Hypothalamus (tissue), 51 donors: ENCODE results near the gene SH3RF2.
"Not testable (repeated sequence)": the region's sequence is repeated elsewhere in the genome, so short reads cannot be mapped to it uniquely, and the experiment has no call there.

Source experiments
- DNase-seq, 51 donors: peaks; one replicate each; lab custom pipeline; 2025; lab: John Stamatoyannopoulos, UW

Gene SH3RF2, protein sequence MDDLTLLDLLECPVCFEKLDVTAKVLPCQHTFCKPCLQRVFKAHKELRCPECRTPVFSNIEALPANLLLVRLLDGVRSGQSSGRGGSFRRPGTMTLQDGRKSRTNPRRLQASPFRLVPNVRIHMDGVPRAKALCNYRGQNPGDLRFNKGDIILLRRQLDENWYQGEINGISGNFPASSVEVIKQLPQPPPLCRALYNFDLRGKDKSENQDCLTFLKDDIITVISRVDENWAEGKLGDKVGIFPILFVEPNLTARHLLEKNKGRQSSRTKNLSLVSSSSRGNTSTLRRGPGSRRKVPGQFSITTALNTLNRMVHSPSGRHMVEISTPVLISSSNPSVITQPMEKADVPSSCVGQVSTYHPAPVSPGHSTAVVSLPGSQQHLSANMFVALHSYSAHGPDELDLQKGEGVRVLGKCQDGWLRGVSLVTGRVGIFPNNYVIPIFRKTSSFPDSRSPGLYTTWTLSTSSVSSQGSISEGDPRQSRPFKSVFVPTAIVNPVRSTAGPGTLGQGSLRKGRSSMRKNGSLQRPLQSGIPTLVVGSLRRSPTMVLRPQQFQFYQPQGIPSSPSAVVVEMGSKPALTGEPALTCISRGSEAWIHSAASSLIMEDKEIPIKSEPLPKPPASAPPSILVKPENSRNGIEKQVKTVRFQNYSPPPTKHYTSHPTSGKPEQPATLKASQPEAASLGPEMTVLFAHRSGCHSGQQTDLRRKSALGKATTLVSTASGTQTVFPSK

GRCh38 chr5:145936401-145937131, at the start of gene SH3RF2:
SH3RF2 (plus strand) TSS chr5:145936578; CDS start chr5:145937929, 1,351 bp downstream.
- DNase-seq = peak in 15 of 51 donors; percentile 1 to 52 (median 9)

GRCh38 chr5:145887217-145887616, 49.2 kb upstream of the SH3RF2 start:
- DNase-seq = no peak

GRCh38 chr5:145887976-145888574, 48.3 kb upstream of the SH3RF2 start:
- peak in 2 of 51 donors; percentile 1 to 2 for DNase-seq

GRCh38 chr5:145889611-145890010, 46.8 kb upstream of the SH3RF2 start:
- no peak for DNase-seq

DNA sequence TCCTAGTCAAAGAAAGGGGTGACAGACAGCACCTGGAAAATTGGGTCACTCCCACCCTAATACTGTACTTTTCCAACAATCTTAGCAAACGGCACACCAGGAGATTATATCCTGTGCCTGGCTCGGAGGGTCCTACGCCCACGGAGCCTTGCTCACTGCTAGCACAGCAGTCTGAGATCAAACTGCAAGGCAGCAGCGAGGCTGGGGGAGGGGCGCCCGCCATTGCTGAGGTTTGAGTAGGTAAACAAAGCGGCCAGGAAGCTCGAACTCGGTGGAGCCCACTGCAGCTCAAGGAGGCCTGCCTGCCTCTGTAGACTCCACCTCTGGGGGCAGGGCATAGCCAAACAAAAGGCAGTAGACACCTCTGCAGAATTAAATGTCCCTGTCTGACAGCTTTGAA, 45.0 kb upstream of the SH3RF2 start:
- DNase-seq = not testable (repeated sequence)

DNA sequence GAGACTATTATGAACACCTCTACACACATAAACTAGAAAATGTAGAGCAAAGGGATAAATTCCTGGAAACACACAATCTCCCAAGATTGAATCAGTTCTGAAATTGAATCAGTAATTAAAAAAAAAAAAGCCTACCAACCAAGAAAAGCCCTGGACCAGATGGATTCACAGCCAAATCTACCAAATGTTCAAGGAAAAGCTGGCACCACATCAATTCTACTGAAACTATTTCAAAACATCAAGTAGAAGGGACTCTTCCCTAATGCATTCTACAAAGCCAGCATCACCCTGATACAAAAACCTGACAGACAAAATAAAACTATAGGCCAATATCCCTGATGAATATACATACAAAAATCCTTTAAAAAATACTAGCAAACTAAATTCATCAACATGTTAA, 38.2 kb upstream of the SH3RF2 start:
- no peak for DNase-seq

GRCh38 chr5:145902421-145902820, 34.0 kb upstream of the SH3RF2 start:
- no peak for DNase-seq

- DNase-seq = no peak
These were observed 33.3 kb upstream of the SH3RF2 start for GRCh38 chr5:145903113-145903512.

- no peak for DNase-seq
These were observed 32.5 kb upstream of the SH3RF2 start for GRCh38 chr5:145903867-145904266.

- no peak for DNase-seq
These were observed 31.6 kb upstream of the SH3RF2 start for GRCh38 chr5:145904743-145905142.

DNA sequence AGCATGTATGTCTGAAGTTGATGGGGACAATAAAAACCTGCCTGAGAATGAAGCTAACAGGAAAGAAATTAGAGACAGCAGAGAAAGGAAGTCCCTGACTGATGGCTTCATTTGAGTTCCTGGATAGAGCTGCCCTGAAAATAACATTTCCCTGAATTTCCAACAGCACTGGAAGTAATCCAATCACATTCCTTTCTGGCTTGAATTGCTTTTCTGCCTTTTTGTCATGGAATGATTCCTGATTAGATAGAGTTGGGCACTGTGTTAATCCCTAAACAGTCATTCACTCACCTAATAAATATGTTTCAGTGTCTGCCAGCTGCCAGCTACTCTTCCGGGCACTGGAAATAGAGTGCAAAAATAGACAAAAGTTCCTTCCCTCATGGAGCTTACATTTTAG, 30.0 kb upstream of the SH3RF2 start:
- no peak for DNase-seq

DNA sequence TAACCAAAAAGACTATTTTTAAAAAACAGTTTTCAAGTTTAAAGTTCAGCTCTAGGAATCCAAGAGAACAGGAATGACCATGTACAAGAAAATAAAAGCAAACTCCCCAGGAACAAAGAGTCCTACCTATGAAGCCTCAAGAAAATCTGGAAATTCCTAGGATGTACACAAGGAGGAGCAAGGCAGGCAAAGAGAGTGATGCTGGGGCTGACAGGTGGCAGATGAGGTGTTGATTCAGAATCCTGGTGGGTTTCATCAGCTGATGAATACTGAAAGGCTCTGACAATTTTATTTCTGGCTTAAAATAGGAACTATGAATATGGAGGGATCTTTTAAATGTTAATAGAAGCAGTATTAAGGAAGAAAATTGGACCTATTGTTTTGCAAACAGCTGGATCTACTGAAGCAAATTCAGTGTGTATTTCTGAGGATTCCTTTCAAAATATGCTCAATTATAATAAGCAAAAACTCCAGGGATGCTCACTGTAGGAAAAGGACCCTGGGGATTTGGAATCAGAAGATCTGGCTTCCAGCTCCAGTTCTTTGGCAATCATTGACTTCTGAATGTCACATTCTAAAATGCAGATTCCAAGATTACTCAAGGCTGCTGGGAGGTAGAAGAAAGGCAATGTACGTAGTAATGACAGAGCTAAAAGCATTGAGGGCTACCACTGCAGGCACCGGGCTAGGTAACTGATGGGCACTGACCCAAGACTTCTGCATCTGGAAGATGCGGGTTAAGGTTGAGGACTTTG, 28.0 kb upstream of the SH3RF2 start:
- no peak for DNase-seq

DNA sequence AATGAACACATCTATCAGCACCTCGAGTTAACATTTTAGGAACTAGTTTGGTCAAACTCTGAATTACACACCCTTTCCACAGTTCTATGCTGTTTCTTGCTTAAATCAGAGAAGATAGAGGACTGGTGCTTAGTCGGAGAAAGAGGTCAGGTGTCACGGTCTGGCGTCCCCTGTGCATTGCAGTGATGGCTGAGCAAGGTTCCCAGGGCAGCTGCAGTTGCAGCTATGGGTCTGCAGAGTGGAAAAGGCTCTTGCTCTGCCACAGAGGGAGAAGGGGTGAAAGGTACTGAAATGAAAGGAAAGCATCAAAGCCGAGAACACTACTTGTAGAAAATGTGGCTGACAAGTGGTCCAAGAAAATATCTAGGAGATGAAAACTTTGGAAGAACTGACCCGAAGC, 25.2 kb upstream of the SH3RF2 start:
- no peak for DNase-seq

DNA sequence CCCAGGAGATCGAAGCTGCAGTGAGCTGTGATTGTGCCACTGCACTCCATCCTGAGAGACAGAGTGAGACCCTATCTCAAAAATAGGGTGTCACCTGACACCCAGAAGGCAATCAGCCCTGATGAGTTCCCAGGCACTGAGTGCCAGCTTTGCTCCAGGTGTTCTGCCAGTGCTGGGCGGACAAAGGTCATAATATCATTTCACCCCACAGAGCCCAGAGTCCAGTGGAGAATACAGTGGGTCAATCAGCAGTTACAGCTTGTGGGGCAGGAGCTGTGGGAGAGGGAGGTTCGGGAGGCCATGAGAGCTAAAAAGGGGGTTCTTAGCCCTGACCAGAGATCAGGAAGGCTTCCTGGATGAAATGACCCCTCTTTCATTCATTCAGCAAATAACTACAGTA, 24.4 kb upstream of the SH3RF2 start:
- DNase-seq = no peak

- DNase-seq = no peak
These were observed 23.8 kb upstream of the SH3RF2 start for GRCh38 chr5:145912594-145912993.

DNA sequence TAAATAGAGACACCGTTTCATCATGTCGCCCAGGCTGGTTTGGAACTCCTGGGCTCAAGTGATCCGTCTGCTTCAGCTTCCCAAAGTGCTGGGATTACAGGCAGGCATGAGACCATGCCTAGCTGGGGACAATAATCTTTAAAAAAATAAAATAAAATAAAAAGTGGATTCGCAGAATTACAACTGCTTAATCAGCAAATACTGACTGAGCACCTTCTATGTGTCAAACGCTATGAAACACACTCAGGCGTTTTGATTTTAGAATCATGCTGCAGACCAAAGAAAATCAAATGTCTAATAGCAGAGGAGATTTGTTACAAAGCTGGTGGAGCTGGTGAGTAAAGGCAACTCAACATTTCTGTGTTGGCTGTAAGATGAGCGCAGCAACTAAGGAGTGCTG, 22.7 kb upstream of the SH3RF2 start:
- no peak for DNase-seq

- peak in 3 of 51 donors; percentile 1 to 45 (median 19) for DNase-seq
These were observed 20.3 kb upstream of the SH3RF2 start for GRCh38 chr5:145915970-145916638.

DNA sequence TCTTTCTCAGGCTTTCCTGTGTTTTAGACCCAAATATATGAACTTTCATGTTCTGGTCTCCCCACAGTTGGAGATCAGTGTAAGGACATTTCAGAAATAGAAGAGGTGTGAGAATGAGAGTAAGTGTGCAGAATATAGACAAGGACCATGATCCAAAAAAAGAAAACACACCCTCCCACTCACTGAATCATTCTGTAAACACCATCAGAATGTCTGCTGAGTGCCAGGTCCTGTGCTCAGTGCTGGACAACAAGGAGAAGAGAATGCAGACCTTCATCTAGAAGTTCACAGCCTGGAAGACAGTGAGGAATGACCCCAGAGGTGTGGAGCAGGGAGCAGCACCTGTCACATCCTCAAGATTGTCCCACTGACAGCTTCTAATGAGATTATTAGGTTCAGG, 19.1 kb upstream of the SH3RF2 start:
- no peak for DNase-seq

DNA sequence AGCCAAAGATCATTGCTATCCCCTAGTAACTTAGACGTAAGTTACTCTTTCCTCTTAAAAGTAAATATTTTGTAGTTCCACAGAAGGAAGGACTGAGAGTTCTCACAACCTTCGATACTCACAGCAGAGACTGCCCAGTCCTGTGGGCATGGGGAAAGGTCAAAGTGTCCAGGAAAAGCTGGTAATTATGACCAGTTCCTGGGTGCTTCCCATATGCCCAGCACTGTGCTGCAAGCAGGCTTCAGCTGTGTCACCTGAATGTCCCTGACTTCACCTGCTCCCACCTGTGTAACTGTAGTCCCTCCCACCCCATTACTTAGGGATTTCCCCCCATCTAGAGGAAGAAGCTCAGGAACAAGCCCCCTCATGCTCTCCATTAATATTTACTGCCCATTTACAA, 18.0 kb upstream of the SH3RF2 start:
- no peak for DNase-seq

DNA sequence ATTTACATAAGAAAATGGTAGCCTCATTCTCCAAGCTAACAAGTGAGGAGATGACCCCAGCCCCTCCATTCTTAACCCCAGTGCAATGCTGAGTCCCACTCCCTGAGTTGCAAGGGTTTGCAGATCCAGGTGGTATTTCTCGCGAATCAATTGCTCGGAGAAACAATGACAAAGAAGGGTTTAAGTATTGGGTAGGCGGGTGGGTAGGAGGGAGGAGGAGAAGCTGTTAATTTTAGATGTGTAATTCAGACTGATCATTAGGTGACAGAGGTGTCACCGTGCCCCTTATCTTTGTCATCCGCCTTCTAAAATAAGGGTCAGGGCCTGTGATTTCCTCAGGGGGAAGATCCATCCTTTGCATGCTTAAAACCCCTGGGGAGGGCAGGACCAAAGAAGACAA, 17.0 kb upstream of the SH3RF2 start:
- no peak for DNase-seq
